HCT116 (cell line): ENCODE data around the gene ACTR1B.

Experiments used
- ATF3 ChIP-seq: IDR thresholded peaks from 2 replicates; pipeline ENCODE4 v1.6.1; 2012
- CEBPB ChIP-seq: IDR thresholded peaks from 2 replicates; pipeline ENCODE4 v1.6.1; 2012; ENCODE audit warnings: low read depth
- CTCF ChIP-seq, 3 experiments: fragments of 200-600 bp in 1 of 3; sonication (generic) in 1 of 3; IDR thresholded peaks in 2 of 3; conservative IDR thresholded peaks in 1 of 3; 2 replicates each; pipeline ENCODE4 v1.5.1; 2012 to 2017; ENCODE audit warnings: low read depth in 2 of 3, low read length in 2 of 3, antibody characterized with exemption in 1 of 3, borderline replicate concordance in 1 of 3, control low read depth in 1 of 3, mild to moderate bottlenecking in 1 of 3, mixed read lengths in 1 of 3, mixed run types in 1 of 3, moderate library complexity in 1 of 3; ENCODE audit not compliant: insufficient read depth in 1 of 3
- EZH2 ChIP-seq: fragments of 200-600 bp; sonication (generic); IDR thresholded peaks from 2 replicates; pipeline ENCODE4 v1.6.1; 2017; ENCODE audit warnings: antibody characterized with exemption, mixed run types
- EZH2phosphoT487 ChIP-seq: fragments of 200-600 bp; IDR thresholded peaks from 2 replicates; pipeline ENCODE4 v1.6.1; 2018; ENCODE audit warnings: antibody characterized with exemption, borderline replicate concordance
- MAX ChIP-seq: IDR thresholded peaks from 2 replicates; pipeline ENCODE4 v1.6.1; 2012
- POLR2A ChIP-seq: IDR thresholded peaks from 2 replicates; pipeline ENCODE4 v1.7.0; 2011; ENCODE audit warnings: borderline replicate concordance; ENCODE audit not compliant: insufficient read depth, insufficient read length; ENCODE audit errors: extremely low read depth
- POLR2AphosphoS5 ChIP-seq: IDR thresholded peaks from 2 replicates; pipeline ENCODE4 v1.6.1; 2011; ENCODE audit warnings: mild to moderate bottlenecking, low read depth, low read length, moderate library complexity
- RAD21 ChIP-seq: IDR thresholded peaks from 2 replicates; pipeline ENCODE4 v1.6.1; 2012; ENCODE audit warnings: low read depth, mild to moderate bottlenecking
- REST ChIP-seq: IDR thresholded peaks from 2 replicates; pipeline ENCODE4 v1.6.1; 2012; ENCODE audit warnings: low read depth
- SP1 ChIP-seq: IDR thresholded peaks from 2 replicates; pipeline ENCODE4 v1.6.1; 2012; ENCODE audit warnings: low read depth
- YY1 ChIP-seq: IDR thresholded peaks from 2 replicates; pipeline ENCODE4 v1.6.1; 2011; ENCODE audit warnings: low read length, low read depth, moderate library complexity, mild to moderate bottlenecking; ENCODE audit not compliant: insufficient replicate concordance; ENCODE audit errors: extremely low read depth
- ZBTB33 ChIP-seq: IDR thresholded peaks from 2 replicates; pipeline ENCODE4 v1.6.1; 2011; ENCODE audit warnings: mild to moderate bottlenecking, low read length, moderate library complexity; ENCODE audit not compliant: insufficient replicate concordance; ENCODE audit errors: extremely low read depth
- ZNF274 ChIP-seq: fragments of 200-500 bp; sonication (Bioruptor generic); IDR thresholded peaks from 2 replicates; pipeline ENCODE4 v1.6.1; 2014; ENCODE audit warnings: mild to moderate bottlenecking, low read depth, low read length, inconsistent platforms

GRCh38 chr2:97653473-97653872 is 10.4 kb downstream of the ACTR1B start:
- no peak for TF ChIP-seq RAD21
- no peak for TF ChIP-seq YY1
- TF ChIP-seq CTCF (IDR thresholded peaks at IDR 0.05 in 2 of 3, conservative IDR thresholded peaks at IDR 0.05 in 1 of 3; ENCODE audit: borderline replicate concordance in 1 of 3, insufficient read depth in 1 of 3, low read depth in 2 of 3, low read length in 2 of 3), result no peak
- TF ChIP-seq ZNF274, result no peak
- TF ChIP-seq CEBPB, result no peak
- no peak for TF ChIP-seq EZH2
- no peak for TF ChIP-seq MAX
- no peak for TF ChIP-seq POLR2AphosphoS5
- TF ChIP-seq EZH2phosphoT487, result no peak
- no peak for TF ChIP-seq REST
- TF ChIP-seq POLR2A, result no peak
- no peak for TF ChIP-seq ZBTB33
- TF ChIP-seq SP1, result no peak
- no peak for TF ChIP-seq ATF3
